GM23338 (cell line): ENCODE results near the gene SPR. TPM values are rescaled to one million over a fixed set of nuclear protein-coding genes. Genes with fewer than 3 reads are reported as not detected.

Source experiments
- ATAC-seq: fragments of 200-7000 bp; cut with Tn5 transposase; 3 replicates; pipeline ENCODE4 v1.9.1; 2020
- DNase-seq: peaks from one replicate; pipeline ENCODE4 v3.0.0-alpha.2; 2015; ENCODE audit warnings: low spot score
- H2AFZ ChIP-seq: fragments of 200-600 bp; sonication (generic); 2 replicates; pipeline ENCODE4 v1.8.0; 2016; ENCODE audit warnings: antibody characterized with exemption, mild to moderate bottlenecking, moderate library complexity
- H3F3A ChIP-seq: fragments of 200-600 bp; sonication (generic); replicated peaks from 2 replicates; pipeline ENCODE4 v1.8.0; 2017; ENCODE audit warnings: antibody characterized with exemption, mixed run types, low read depth
- H3K27ac ChIP-seq: fragments of 200-600 bp; sonication (generic); 2 replicates; pipeline ENCODE4 v1.6.1; 2016; ENCODE audit warnings: low read depth
- H3K27me3 ChIP-seq: fragments of 200-600 bp; sonication (generic); 2 replicates; pipeline ENCODE4 v1.8.0; 2016; ENCODE audit warnings: mild to moderate bottlenecking, mixed run types, moderate library complexity; ENCODE audit not compliant: insufficient read depth
- H3K36me3 ChIP-seq: fragments of 200-600 bp; sonication (generic); 2 replicates; pipeline ENCODE4 v1.8.0; 2016; ENCODE audit warnings: mild to moderate bottlenecking; ENCODE audit not compliant: insufficient read depth
- H3K4me1 ChIP-seq: fragments of 200-600 bp; sonication (generic); 2 replicates; pipeline ENCODE4 v1.8.0; 2016; ENCODE audit warnings: mild to moderate bottlenecking, moderate library complexity; ENCODE audit not compliant: insufficient read depth
- H3K4me2 ChIP-seq: fragments of 200-600 bp; sonication (generic); 2 replicates; pipeline ENCODE4 v1.7.1; 2017; ENCODE audit warnings: mixed run types
- H3K4me3 ChIP-seq: fragments of 200-600 bp; sonication (generic); 2 replicates; pipeline ENCODE4 v1.6.1; 2016; ENCODE audit warnings: mixed run types
- H3K79me2 ChIP-seq: fragments of 200-600 bp; sonication (generic); replicated peaks from 2 replicates; pipeline ENCODE4 v1.8.0; 2017; ENCODE audit warnings: mild to moderate bottlenecking; ENCODE audit not compliant: insufficient read depth
- H3K9me2 ChIP-seq: fragments of 200-600 bp; sonication (generic); 2 replicates; pipeline ENCODE4 v1.8.0; 2017; ENCODE audit not compliant: insufficient read depth
- H4K20me1 ChIP-seq: fragments of 200-600 bp; sonication (generic); replicated peaks from 2 replicates; pipeline ENCODE4 v1.8.0; 2017; ENCODE audit warnings: mild to moderate bottlenecking; ENCODE audit not compliant: insufficient read depth
- H3K27ac Mint-ChIP-seq: 2 replicates; pipeline ENCODE4 v1.8.0; 2020; ENCODE audit warnings: inconsistent platforms, mild to moderate bottlenecking, moderate library complexity, mixed read lengths
- H3K27me3 Mint-ChIP-seq: 3 replicates; pipeline ENCODE4 v1.8.0; 2022; ENCODE audit warnings: low read depth, mild to moderate bottlenecking, moderate library complexity, mixed read lengths, inconsistent platforms; ENCODE audit not compliant: insufficient read depth, poor library complexity
- H3K36me3 Mint-ChIP-seq: 3 replicates; pipeline ENCODE4 v1.8.0; 2021; ENCODE audit warnings: low read depth, mild to moderate bottlenecking, inconsistent platforms, moderate library complexity, mixed read lengths
- H3K4me1 Mint-ChIP-seq: 3 replicates; pipeline ENCODE4 v1.8.0; 2020; ENCODE audit warnings: mild to moderate bottlenecking, inconsistent platforms, mixed read lengths
- H3K4me3 Mint-ChIP-seq: 3 replicates; pipeline ENCODE4 v1.8.0; 2021; ENCODE audit warnings: moderate library complexity, mild to moderate bottlenecking, inconsistent platforms, mixed read lengths
- H3K9me3 Mint-ChIP-seq: 3 replicates; pipeline ENCODE4 v1.8.0; 2020; ENCODE audit warnings: moderate library complexity, mild to moderate bottlenecking, inconsistent platforms, mixed read lengths
- CTCF ChIP-seq, 2 experiments: fragments of 200-600 bp in 1 of 2; sonication (generic) in 1 of 2; conservative IDR thresholded peaks; 2 replicates each; pipeline versions ENCODE4 v1.5.1 to v1.6.1; 2016 to 2017; ENCODE audit warnings: antibody characterized with exemption in 2 of 2, low read depth in 2 of 2, mild to moderate bottlenecking in 2 of 2, moderate library complexity in 1 of 2
- ETS1 ChIP-seq: IDR thresholded peaks from 2 replicates; pipeline ENCODE4 v1.6.1; 2016; ENCODE audit warnings: antibody characterized with exemption
- EZH2phosphoT487 ChIP-seq: fragments of 200-600 bp; sonication (generic); IDR thresholded peaks from one replicate; pipeline ENCODE4 v1.8.1; 2018; ENCODE audit warnings: antibody characterized with exemption; ENCODE audit not compliant: unreplicated experiment
- JUNB ChIP-seq: IDR thresholded peaks from one replicate; pipeline ENCODE4 v1.6.1; 2016; ENCODE audit warnings: antibody characterized with exemption; ENCODE audit not compliant: unreplicated experiment
- NANOG ChIP-seq: IDR thresholded peaks from 2 replicates; pipeline ENCODE4 v1.6.1; 2016; ENCODE audit warnings: antibody characterized with exemption, borderline replicate concordance
- POLR2AphosphoS5 ChIP-seq: IDR thresholded peaks from 2 replicates; pipeline ENCODE4 v1.6.1; 2016; ENCODE audit warnings: antibody characterized with exemption, low read depth
- ZNF114 ChIP-seq: fragments of 250-450 bp; sonication (Bioruptor Pico); IDR thresholded peaks from 2 replicates; pipeline ENCODE4 v1.5.0; 2020; ENCODE audit warnings: mild to moderate bottlenecking, moderate library complexity
- polyA plus RNA-seq: library from polyadenylated mRNA; unstranded; fragments of >200 nt; fragmentation: Nextera tagmentation; extraction: Ambion mirVana; gene quantifications from 2 replicates; pipeline ENCODE4 v1.2.1, GENCODE V29; 2016
- total RNA-seq: library from RNA; depleted of rRNA; stranded (reverse); fragments of >200 nt; shearing (Covaris generic); gene quantifications from 2 replicates; pipeline ENCODE4 v1.2.3, GENCODE V29; 2014

SPR gene
- total and polyA plus RNA-seq, 2 experiments from 2014 or later = 10.7 to 15.2 TPM

- no peak for TF ChIP-seq CTCF (conservative IDR thresholded peaks at IDR 0.05; ENCODE audit: low read depth in 2 of 2)
- TF ChIP-seq ZNF114 (CRISPR knock-in tag) = no peak
- TF ChIP-seq POLR2AphosphoS5 = no peak
- TF ChIP-seq JUNB = no peak
- TF ChIP-seq EZH2phosphoT487 = no peak
These were observed 38.6 kb upstream of the SPR start (continued) for GRCh38 chr2:72848436-72849137.

- TF ChIP-seq ZNF114 (CRISPR knock-in tag) (no peak), NANOG (no peak), ETS1 (no peak)
- H3K27ac Mint-ChIP-seq = no peak overlapping the region
- ATAC-seq (no peak), DNase-seq (no peak)
- H3K27ac ChIP-seq = no peak overlapping the region
- peaks cover 4% of the 10 kb centered on the region for H3K27me3 Mint-ChIP-seq
- H3K36me3 ChIP-seq = no peaks in the 10 kb centered on the region
- no peak overlapping the region for H3K4me3 Mint-ChIP-seq
- H3K4me1 Mint-ChIP-seq = no peaks in the 10 kb centered on the region; the same call in 1 of the 3 replicates
- H3K4me3 ChIP-seq = no peak overlapping the region
- no peaks in the 10 kb centered on the region for H3K36me3 Mint-ChIP-seq
- H3K9me3 Mint-ChIP-seq = no peaks in the 10 kb centered on the region
- no peaks in the 10 kb centered on the region for H3F3A ChIP-seq
- H3K4me1 ChIP-seq = peaks cover 3% of the 10 kb centered on the region; the same call in 1 of the 2 replicates
- no peaks in the 10 kb centered on the region for H3K27me3 ChIP-seq
- no peak overlapping the region for H3K4me2 ChIP-seq
- no peak overlapping the region for H2AFZ ChIP-seq
- no peaks in the 10 kb centered on the region for H4K20me1 ChIP-seq
- no peaks in the 10 kb centered on the region for H3K79me2 ChIP-seq
- peaks cover 8% of the 10 kb centered on the region; the same call in 1 of the 2 replicates for H3K9me2 ChIP-seq
These were observed 38.1 kb upstream of the SPR start for GRCh38 chr2:72849138-72849462.

GRCh38 chr2:72851333-72851732, 35.9 kb upstream of the SPR start:
- Histone ChIP-seq H3K79me2 (no peaks in the 10 kb centered on the region), H2AFZ (peak overlapping the region; percentile 85), H3K4me3 (no peak overlapping the region), H4K20me1 (no peaks in the 10 kb centered on the region), H3K4me1 (peaks cover 3% of the 10 kb centered on the region; the same call in 1 of the 2 replicates), H3F3A (no peaks in the 10 kb centered on the region), H3K36me3 (no peaks in the 10 kb centered on the region), H3K27ac (no peak overlapping the region), H3K9me2 (peaks cover 8% of the 10 kb centered on the region; the same call in 1 of the 2 replicates), H3K27me3 (no peaks in the 10 kb centered on the region), H3K4me2 (no peak overlapping the region)
- Mint-ChIP-seq H3K4me1 (peaks cover 4% of the 10 kb centered on the region; the same call in 2 of the 3 replicates), H3K27ac (no peak overlapping the region), H3K27me3 (peaks cover 4% of the 10 kb centered on the region), H3K4me3 (no peak overlapping the region), H3K9me3 (no peaks in the 10 kb centered on the region), H3K36me3 (no peaks in the 10 kb centered on the region)
- ATAC-seq = no peak; the same call in 2 of the 3 replicates
- peak; percentile 20 for DNase-seq
- TF ChIP-seq ZNF114 (CRISPR knock-in tag) = no peak
- no peak for TF ChIP-seq CTCF (conservative IDR thresholded peaks at IDR 0.05; ENCODE audit: low read depth in 2 of 2)
- no peak for TF ChIP-seq JUNB
- TF ChIP-seq NANOG = no peak
- TF ChIP-seq POLR2AphosphoS5 = no peak
